Mesenchymal stem cell (in vitro differentiated cells and primary cell): ENCODE results near the gene TNPO3.
A peak's percentile ranks its signal among the peaks of the same experiment; 100 is the strongest.

Experiments
- DNase-seq: peaks from one replicate; pipeline ENCODE4 v3.0.0-alpha.2; 2013
- H2AFZ ChIP-seq: one replicate; pipeline ENCODE4 v1.6.1; 2013; ENCODE audit warnings: low read depth, mild to moderate bottlenecking, control low read depth, inconsistent platforms, low read length, moderate library complexity
- H2AK5ac ChIP-seq: 2 replicates; pipeline ENCODE4 v1.6.1; 2013; ENCODE audit warnings: low read length, moderate library complexity, mild to moderate bottlenecking, inconsistent platforms; ENCODE audit not compliant: severe bottlenecking
- H2BK120ac ChIP-seq: one replicate; pipeline ENCODE4 v1.6.1; 2013; ENCODE audit warnings: low read depth, mild to moderate bottlenecking, inconsistent platforms, low read length, moderate library complexity
- H2BK12ac ChIP-seq, 2 experiments: one replicate each; pipeline ENCODE4 v1.6.1; 2013; ENCODE audit warnings: inconsistent platforms in 2 of 2, low read length in 2 of 2, mild to moderate bottlenecking in 2 of 2, moderate library complexity in 2 of 2, control low read depth in 1 of 2
- H2BK15ac ChIP-seq: one replicate; pipeline ENCODE4 v1.6.1; 2013; ENCODE audit warnings: mild to moderate bottlenecking, low read depth, inconsistent platforms; ENCODE audit not compliant: poor library complexity, severe bottlenecking
- H2BK5ac ChIP-seq: 2 replicates; pipeline ENCODE4 v1.6.1; 2013; ENCODE audit warnings: low read depth, mild to moderate bottlenecking, low read length, control low read depth, inconsistent platforms; ENCODE audit not compliant: poor library complexity, severe bottlenecking
- H3K14ac ChIP-seq, 2 experiments: one replicate each; pipeline ENCODE4 v1.6.1; 2013; ENCODE audit warnings: inconsistent platforms in 2 of 2, low read length in 2 of 2, control low read depth in 1 of 2, mild to moderate bottlenecking in 1 of 2, moderate library complexity in 1 of 2
- H3K18ac ChIP-seq, 2 experiments: one replicate each; pipeline ENCODE4 v1.6.1; 2013; ENCODE audit warnings: inconsistent platforms in 2 of 2, low read length in 2 of 2, control low read depth in 1 of 2, low read depth in 1 of 2, mild to moderate bottlenecking in 1 of 2
- H3K23ac ChIP-seq, 2 experiments: one replicate each; pipeline ENCODE4 v1.6.1; 2013; ENCODE audit warnings: inconsistent platforms in 2 of 2, low read length in 2 of 2, mild to moderate bottlenecking in 2 of 2, moderate library complexity in 2 of 2, control low read depth in 1 of 2
- H3K27ac ChIP-seq: 2 replicates; pipeline ENCODE4 v1.5.1; 2013; ENCODE audit warnings: mild to moderate bottlenecking, moderate library complexity, low read length, control low read depth, inconsistent platforms; ENCODE audit not compliant: poor library complexity, severe bottlenecking
- H3K27me3 ChIP-seq, 2 experiments: 2 replicates each; pipeline versions ENCODE4 v1.6.1 to v1.7.0; 2013; ENCODE audit warnings: low read length in 2 of 2, mild to moderate bottlenecking in 2 of 2, moderate library complexity in 2 of 2, control low read depth in 1 of 2, inconsistent platforms in 1 of 2; ENCODE audit not compliant: control insufficient read depth in 1 of 2, insufficient read depth in 1 of 2
- H3K36me3 ChIP-seq, 2 experiments: 2 replicates each; pipeline versions ENCODE4 v1.6.1 to v1.7.0; 2013; ENCODE audit warnings: low read length in 2 of 2, control low read depth in 1 of 2, inconsistent platforms in 1 of 2, low read depth in 1 of 2, mild to moderate bottlenecking in 1 of 2; ENCODE audit not compliant: insufficient read depth in 2 of 2, control insufficient read depth in 1 of 2
- H3K4ac ChIP-seq, 2 experiments: one replicate each; pipeline ENCODE4 v1.6.1; 2013; ENCODE audit warnings: inconsistent platforms in 2 of 2, low read length in 2 of 2, mild to moderate bottlenecking in 2 of 2, moderate library complexity in 2 of 2, control low read depth in 1 of 2, low read depth in 1 of 2
- H3K4me1 ChIP-seq: 2 replicates; pipeline ENCODE4 v1.6.1; 2013; ENCODE audit warnings: low read depth, low read length, control low read depth; ENCODE audit not compliant: control insufficient read depth, insufficient read depth
- H3K4me2 ChIP-seq: 2 replicates; pipeline ENCODE4 v1.6.1; 2013; ENCODE audit warnings: low read length, mild to moderate bottlenecking, inconsistent platforms; ENCODE audit not compliant: poor library complexity, severe bottlenecking
- H3K4me3 ChIP-seq, 2 experiments: 2 replicates each; pipeline versions ENCODE4 v1.5.1 to v1.7.0; 2013; ENCODE audit warnings: low read length in 2 of 2, mild to moderate bottlenecking in 2 of 2, control low read depth in 1 of 2, low read depth in 1 of 2; ENCODE audit not compliant: insufficient read depth in 1 of 2
- H3K79me1 ChIP-seq: replicated peaks from 2 replicates; pipeline ENCODE4 v1.6.1; 2013; ENCODE audit warnings: mild to moderate bottlenecking, control low read depth, low read length, inconsistent platforms; ENCODE audit not compliant: poor library complexity, severe bottlenecking
- H3K9ac ChIP-seq: 2 replicates; pipeline ENCODE4 v1.7.0; 2013; ENCODE audit warnings: mild to moderate bottlenecking, low read length, moderate library complexity
- H3K9me3 ChIP-seq: 2 replicates; pipeline ENCODE4 v1.7.0; 2013; ENCODE audit warnings: mild to moderate bottlenecking, low read length; ENCODE audit not compliant: control insufficient read depth
- H4K8ac ChIP-seq: one replicate; pipeline ENCODE4 v1.6.1; 2013; ENCODE audit warnings: inconsistent platforms, mild to moderate bottlenecking, low read length, moderate library complexity
- H4K91ac ChIP-seq: one replicate; pipeline ENCODE4 v1.6.1; 2013; ENCODE audit warnings: mild to moderate bottlenecking, low read length, inconsistent platforms
- WGBS: methylation state at CpG from one replicate; pipeline ENCODE4 v1.1.7; 2013; ENCODE audit warnings: mixed read lengths; 5-methylcytosine and 5-hydroxymethylcytosine counted together

TNPO3 gene

GRCh38 chr7:128955981-128956380 is 98.9 kb downstream of the TNPO3 start:
- no peak overlapping the region for H4K91ac ChIP-seq
- no peak overlapping the region for H3K4ac ChIP-seq
- peak overlapping the region; percentile 31 for H3K9ac ChIP-seq
- DNase-seq = no peak
- no peak overlapping the region for H2AK5ac ChIP-seq
- H3K9me3 ChIP-seq = no peaks in the 10 kb centered on the region
- no peaks in the 10 kb centered on the region for H3K27me3 ChIP-seq
- H4K8ac ChIP-seq = no peak overlapping the region
- no peaks in the 10 kb centered on the region for H3K4me1 ChIP-seq
- no peak overlapping the region for H3K4me3 ChIP-seq
- no peak overlapping the region for H3K14ac ChIP-seq
- H2BK15ac ChIP-seq = no peak overlapping the region
- no peak overlapping the region for H2BK120ac ChIP-seq
- H2BK5ac ChIP-seq = no peak overlapping the region
- H3K4me2 ChIP-seq = no peak overlapping the region
- no peak overlapping the region for H3K23ac ChIP-seq
- no peak overlapping the region for H2AFZ ChIP-seq
- peaks cover 36 to 80% of the 10 kb centered on the region in 2 experiments for H3K36me3 ChIP-seq
- no peak overlapping the region for H3K18ac ChIP-seq
- H2BK12ac ChIP-seq = no peak overlapping the region
- H3K27ac ChIP-seq = no peak overlapping the region
- H3K79me1 ChIP-seq = peaks cover 22% of the 10 kb centered on the region

- Histone ChIP-seq H3K14ac (no peak overlapping the region), H3K36me3 (peaks cover 36 to 81% of the 10 kb centered on the region in 2 experiments), H3K18ac (no peak overlapping the region), H3K4me1 (no peaks in the 10 kb centered on the region), H3K4me2 (no peak overlapping the region), H3K4me3 (no peak overlapping the region), H3K79me1 (peaks cover 22% of the 10 kb centered on the region), H3K27ac (no peak overlapping the region), H2BK120ac (no peak overlapping the region), H2AFZ (no peak overlapping the region), H2BK12ac (no peak overlapping the region), H3K27me3 (no peaks in the 10 kb centered on the region), H3K9ac (peak overlapping the region; percentile 59), H4K91ac (no peak overlapping the region), H2BK5ac (no peak overlapping the region), H2BK15ac (no peak overlapping the region), H3K9me3 (no peaks in the 10 kb centered on the region), H3K4ac (no peak overlapping the region), H2AK5ac (no peak overlapping the region), H3K23ac (no peak overlapping the region), H4K8ac (no peak overlapping the region)
- no peak for DNase-seq
- 82% methylated on average over 6 of the region's 15 CpGs for WGBS
Measured at GRCh38 chr7:128954830-128955802, 99.8 kb downstream of the TNPO3 start.

- no peak overlapping the region for H2BK12ac ChIP-seq
- no peak overlapping the region for H2AK5ac ChIP-seq
- DNase-seq = no peak
- H3K9ac ChIP-seq = no peak overlapping the region
- no peak overlapping the region for H3K23ac ChIP-seq
- no peak overlapping the region for H3K4me2 ChIP-seq
- H2AFZ ChIP-seq = no peak overlapping the region
- H4K8ac ChIP-seq = no peak overlapping the region
- H3K14ac ChIP-seq = no peak overlapping the region
- no peak overlapping the region for H2BK120ac ChIP-seq
- no peak overlapping the region for H3K4me3 ChIP-seq
- peaks cover 16% of the 10 kb centered on the region for H3K79me1 ChIP-seq
- H3K36me3 ChIP-seq = peaks cover 33 to 73% of the 10 kb centered on the region in 2 experiments
- 100% methylated on average over 1 of the region's 2 CpGs for WGBS
- H2BK15ac ChIP-seq = no peak overlapping the region
- no peak overlapping the region for H3K18ac ChIP-seq
- H3K27ac ChIP-seq = no peak overlapping the region
- H2BK5ac ChIP-seq = no peak overlapping the region
- H3K4ac ChIP-seq = no peak overlapping the region
- no peak overlapping the region for H4K91ac ChIP-seq
- no peaks in the 10 kb centered on the region for H3K9me3 ChIP-seq
- no peaks in the 10 kb centered on the region for H3K27me3 ChIP-seq
- H3K4me1 ChIP-seq = no peaks in the 10 kb centered on the region
Measured at GRCh38 chr7:128954150-128954549, 100.8 kb downstream of the TNPO3 start.

- H3K79me1 ChIP-seq = peaks cover 3% of the 10 kb centered on the region
- no peak overlapping the region for H2BK15ac ChIP-seq
- H3K27me3 ChIP-seq = peaks cover 0 to 7% of the 10 kb centered on the region in 2 experiments
- no peak overlapping the region for H3K9ac ChIP-seq
- no peak overlapping the region for H3K4me2 ChIP-seq
- no peak overlapping the region for H4K8ac ChIP-seq
- no peak overlapping the region for H3K4me3 ChIP-seq
- no peak overlapping the region for H2AFZ ChIP-seq
- no peaks in the 10 kb centered on the region for H3K9me3 ChIP-seq
- peaks cover 41 to 47% of the 10 kb centered on the region in 2 experiments for H3K36me3 ChIP-seq
- no peak overlapping the region for H2BK5ac ChIP-seq
- H2BK120ac ChIP-seq = no peak overlapping the region
- no peak overlapping the region for H2BK12ac ChIP-seq
- peaks cover 13% of the 10 kb centered on the region for H3K4me1 ChIP-seq
- no peak overlapping the region for H4K91ac ChIP-seq
- no peak for DNase-seq
- H3K14ac ChIP-seq = no peak overlapping the region
- H3K27ac ChIP-seq = no peak overlapping the region
- H3K23ac ChIP-seq = no peak overlapping the region
- 85% methylated on average over 2 of the region's 5 CpGs for WGBS
- no peak overlapping the region for H3K18ac ChIP-seq
- H3K4ac ChIP-seq = no peak overlapping the region
- no peak overlapping the region for H2AK5ac ChIP-seq
Measured at GRCh38 chr7:128951296-128951695, 103.6 kb downstream of the TNPO3 start.
